Measurements from ENCODE around the gene RNF217. TPM values are rescaled to one million over a fixed set of nuclear protein-coding genes. Genes with fewer than 3 reads are reported as not detected.

Gene RNF217
- total RNA-seq, 2 donors from 2014 or later: 24.0 to 28.1 TPM

DNA sequence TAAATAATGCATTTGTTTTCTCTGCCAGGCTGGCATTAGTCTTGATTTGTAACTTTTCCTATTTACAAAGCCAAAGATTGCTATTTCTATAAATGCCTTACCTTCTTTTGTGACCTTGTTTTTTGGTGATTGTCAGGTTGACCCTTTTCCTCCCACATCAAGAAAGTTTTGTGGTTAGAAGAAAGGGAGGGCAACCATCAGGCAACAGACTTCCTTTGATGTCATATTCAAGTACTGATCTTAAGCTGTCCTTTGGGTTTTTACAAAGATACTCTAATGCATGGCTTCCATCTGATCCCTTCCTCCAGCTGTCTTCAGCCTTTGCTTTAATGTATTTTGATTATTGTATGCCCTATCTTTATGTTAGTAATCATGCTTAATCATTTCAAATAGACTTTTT is 23.9 kb downstream of the RNF217 start:
- no peak overlapping the region for H3K27ac Mint-ChIP-seq
- H3K4me3 Mint-ChIP-seq: no peak overlapping the region
- Histone ChIP-seq H3K27me3 (ENCODE audit: control insufficient read depth, insufficient read depth, low read length, poor library complexity, severe bottlenecking) (no peaks in the 10 kb centered on the region), H3K9me3 (ENCODE audit: control insufficient read depth, low read length) (peaks cover 7% of the 10 kb centered on the region), H3K36me3 (ENCODE audit: control insufficient read depth, insufficient read depth, low read length) (no peaks in the 10 kb centered on the region), H3K9ac (ENCODE audit: extremely low read depth, low read length, poor library complexity, severe bottlenecking) (no peak overlapping the region), H3K4me3 (ENCODE audit: low read length) (no peak overlapping the region), H3K27ac (ENCODE audit: low read depth, low read length) (no peak overlapping the region), H3K4me1 (ENCODE audit: control insufficient read depth, insufficient read depth, low read length) (no peaks in the 10 kb centered on the region)
- peaks cover 10% of the 10 kb centered on the region for H3K4me1 Mint-ChIP-seq
- TF ChIP-seq, protein P1, sequence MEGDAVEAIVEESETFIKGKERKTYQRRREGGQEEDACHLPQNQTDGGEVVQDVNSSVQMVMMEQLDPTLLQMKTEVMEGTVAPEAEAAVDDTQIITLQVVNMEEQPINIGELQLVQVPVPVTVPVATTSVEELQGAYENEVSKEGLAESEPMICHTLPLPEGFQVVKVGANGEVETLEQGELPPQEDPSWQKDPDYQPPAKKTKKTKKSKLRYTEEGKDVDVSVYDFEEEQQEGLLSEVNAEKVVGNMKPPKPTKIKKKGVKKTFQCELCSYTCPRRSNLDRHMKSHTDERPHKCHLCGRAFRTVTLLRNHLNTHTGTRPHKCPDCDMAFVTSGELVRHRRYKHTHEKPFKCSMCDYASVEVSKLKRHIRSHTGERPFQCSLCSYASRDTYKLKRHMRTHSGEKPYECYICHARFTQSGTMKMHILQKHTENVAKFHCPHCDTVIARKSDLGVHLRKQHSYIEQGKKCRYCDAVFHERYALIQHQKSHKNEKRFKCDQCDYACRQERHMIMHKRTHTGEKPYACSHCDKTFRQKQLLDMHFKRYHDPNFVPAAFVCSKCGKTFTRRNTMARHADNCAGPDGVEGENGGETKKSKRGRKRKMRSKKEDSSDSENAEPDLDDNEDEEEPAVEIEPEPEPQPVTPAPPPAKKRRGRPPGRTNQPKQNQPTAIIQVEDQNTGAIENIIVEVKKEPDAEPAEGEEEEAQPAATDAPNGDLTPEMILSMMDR (conservative IDR thresholded peaks at IDR 0.05): no peak
- H3K9me3 Mint-ChIP-seq: peaks cover 10% of the 10 kb centered on the region
- DNase-seq: no peak
- H3K27me3 Mint-ChIP-seq (ENCODE audit: insufficient read depth): no peaks in the 10 kb centered on the region
- peaks cover 17% of the 10 kb centered on the region for H3K36me3 Mint-ChIP-seq (ENCODE audit: low read depth)

- WGBS, 2 experiments (ENCODE audit: insufficient coverage in 1 of 2, insufficient read length in 1 of 2): 80 to 97% methylated on average over 1 of the region's 1 CpG
- Mint-ChIP-seq H3K9me3 (peaks cover 10% of the 10 kb centered on the region), H3K36me3 (ENCODE audit: low read depth) (peaks cover 17% of the 10 kb centered on the region), H3K4me3 (no peak overlapping the region), H3K27ac (no peak overlapping the region), H3K27me3 (ENCODE audit: insufficient read depth) (no peaks in the 10 kb centered on the region), H3K4me1 (no peaks in the 10 kb centered on the region)
- no peak for DNase-seq
- Histone ChIP-seq H3K9ac (ENCODE audit: extremely low read depth, low read length, poor library complexity, severe bottlenecking) (no peak overlapping the region), H3K36me3 (ENCODE audit: control insufficient read depth, insufficient read depth, low read length) (no peaks in the 10 kb centered on the region), H3K4me1 (ENCODE audit: control insufficient read depth, insufficient read depth, low read length) (no peaks in the 10 kb centered on the region), H3K27ac (ENCODE audit: low read depth, low read length) (no peak overlapping the region), H3K9me3 (ENCODE audit: control insufficient read depth, low read length) (peaks cover 7% of the 10 kb centered on the region), H3K4me3 (ENCODE audit: low read length) (no peak overlapping the region), H3K27me3 (ENCODE audit: control insufficient read depth, insufficient read depth, low read length, poor library complexity, severe bottlenecking) (no peaks in the 10 kb centered on the region)
- TF ChIP-seq, protein P1 (conservative IDR thresholded peaks at IDR 0.05): no peak
Measured at GRCh38 chr6:124987291-124987690, 25.1 kb downstream of the RNF217 start.

- Mint-ChIP-seq H3K36me3 (ENCODE audit: low read depth) (peaks cover 17% of the 10 kb centered on the region), H3K9me3 (peaks cover 10% of the 10 kb centered on the region), H3K27me3 (ENCODE audit: insufficient read depth) (no peaks in the 10 kb centered on the region), H3K4me3 (no peak overlapping the region), H3K4me1 (no peaks in the 10 kb centered on the region), H3K27ac (no peak overlapping the region)
- H3K4me1 ChIP-seq (ENCODE audit: control insufficient read depth, insufficient read depth, low read length): no peaks in the 10 kb centered on the region
- H3K4me3 ChIP-seq (ENCODE audit: low read length): no peak overlapping the region
- DNase-seq: no peak
- no peak overlapping the region for H3K27ac ChIP-seq (ENCODE audit: low read depth, low read length)
- TF ChIP-seq, protein P1 (conservative IDR thresholded peaks at IDR 0.05): no peak
- no peaks in the 10 kb centered on the region for H3K36me3 ChIP-seq (ENCODE audit: control insufficient read depth, insufficient read depth, low read length)
- no peaks in the 10 kb centered on the region for H3K27me3 ChIP-seq (ENCODE audit: control insufficient read depth, insufficient read depth, low read length, poor library complexity, severe bottlenecking)
- 93 to 96% methylated on average over 5 to 9 of the region's 9 CpGs for WGBS, 2 experiments (ENCODE audit: insufficient coverage in 1 of 2, insufficient read length in 1 of 2)
- no peak overlapping the region for H3K9ac ChIP-seq (ENCODE audit: extremely low read depth, low read length, poor library complexity, severe bottlenecking)
- H3K9me3 ChIP-seq (ENCODE audit: control insufficient read depth, low read length): peaks cover 7% of the 10 kb centered on the region
Measured at GRCh38 chr6:124987999-124988591, 25.9 kb downstream of the RNF217 start.
